ENCODE data around the gene EGR2. TPM values are rescaled to one million over a fixed set of nuclear protein-coding genes. Genes with fewer than 3 reads are reported as not detected.

Gene EGR2
- total RNA-seq (2022; extraction: Qiagen RNA extraction), result 0.22 to 0.32 TPM (median 0.29 TPM) in 5 replicates

GRCh38 chr10:62816331-62817120, at the start of gene EGR2:
Gene EGR2 (minus strand): TSS chr10:62816366. CDS start chr10:62816029, 337 bp downstream.

GRCh38 chr10:62804356-62805230, 11.6 kb downstream of the EGR2 start, which contains the start of gene ADO:
Gene ADO (plus strand): TSS chr10:62804720. CDS start chr10:62805060, 340 bp downstream.

Other genes starting within 250 kb of the EGR2 start
- gene ADO, start 11.6 kb downstream of the EGR2 start, total RNA-seq (2022; extraction: Qiagen RNA extraction), result 17.1 to 21.5 TPM (median 20.1 TPM) in 5 replicates

All from A549 treated with AZD2906 at 1 μM for 4 hours (cell line).